Mesenchymal stem cell (in vitro differentiated cells and primary cell): Measurements from ENCODE around the gene FARS2.

Experiments
- DNase-seq: peaks from one replicate; pipeline ENCODE4 v3.0.0-alpha.2; 2013
- H2AFZ ChIP-seq: one replicate; pipeline ENCODE4 v1.6.1; 2013; ENCODE audit warnings: low read depth, mild to moderate bottlenecking, control low read depth, inconsistent platforms, low read length, moderate library complexity
- H2AK5ac ChIP-seq: 2 replicates; pipeline ENCODE4 v1.6.1; 2013; ENCODE audit warnings: low read length, moderate library complexity, mild to moderate bottlenecking, inconsistent platforms; ENCODE audit not compliant: severe bottlenecking
- H2BK120ac ChIP-seq: one replicate; pipeline ENCODE4 v1.6.1; 2013; ENCODE audit warnings: low read depth, mild to moderate bottlenecking, inconsistent platforms, low read length, moderate library complexity
- H2BK12ac ChIP-seq, 2 experiments: one replicate each; pipeline ENCODE4 v1.6.1; 2013; ENCODE audit warnings: inconsistent platforms in 2 of 2, low read length in 2 of 2, mild to moderate bottlenecking in 2 of 2, moderate library complexity in 2 of 2, control low read depth in 1 of 2
- H2BK15ac ChIP-seq: one replicate; pipeline ENCODE4 v1.6.1; 2013; ENCODE audit warnings: mild to moderate bottlenecking, low read depth, inconsistent platforms; ENCODE audit not compliant: poor library complexity, severe bottlenecking
- H2BK5ac ChIP-seq: 2 replicates; pipeline ENCODE4 v1.6.1; 2013; ENCODE audit warnings: low read depth, mild to moderate bottlenecking, low read length, control low read depth, inconsistent platforms; ENCODE audit not compliant: poor library complexity, severe bottlenecking
- H3K14ac ChIP-seq, 2 experiments: one replicate each; pipeline ENCODE4 v1.6.1; 2013; ENCODE audit warnings: inconsistent platforms in 2 of 2, low read length in 2 of 2, control low read depth in 1 of 2, mild to moderate bottlenecking in 1 of 2, moderate library complexity in 1 of 2
- H3K18ac ChIP-seq, 2 experiments: one replicate each; pipeline ENCODE4 v1.6.1; 2013; ENCODE audit warnings: inconsistent platforms in 2 of 2, low read length in 2 of 2, control low read depth in 1 of 2, low read depth in 1 of 2, mild to moderate bottlenecking in 1 of 2
- H3K23ac ChIP-seq, 2 experiments: one replicate each; pipeline ENCODE4 v1.6.1; 2013; ENCODE audit warnings: inconsistent platforms in 2 of 2, low read length in 2 of 2, mild to moderate bottlenecking in 2 of 2, moderate library complexity in 2 of 2, control low read depth in 1 of 2
- H3K27ac ChIP-seq: 2 replicates; pipeline ENCODE4 v1.5.1; 2013; ENCODE audit warnings: mild to moderate bottlenecking, moderate library complexity, low read length, control low read depth, inconsistent platforms; ENCODE audit not compliant: poor library complexity, severe bottlenecking
- H3K27me3 ChIP-seq, 2 experiments: 2 replicates each; pipeline versions ENCODE4 v1.6.1 to v1.7.0; 2013; ENCODE audit warnings: low read length in 2 of 2, mild to moderate bottlenecking in 2 of 2, moderate library complexity in 2 of 2, control low read depth in 1 of 2, inconsistent platforms in 1 of 2; ENCODE audit not compliant: control insufficient read depth in 1 of 2, insufficient read depth in 1 of 2
- H3K36me3 ChIP-seq, 2 experiments: 2 replicates each; pipeline versions ENCODE4 v1.6.1 to v1.7.0; 2013; ENCODE audit warnings: low read length in 2 of 2, control low read depth in 1 of 2, inconsistent platforms in 1 of 2, low read depth in 1 of 2, mild to moderate bottlenecking in 1 of 2; ENCODE audit not compliant: insufficient read depth in 2 of 2, control insufficient read depth in 1 of 2
- H3K4ac ChIP-seq, 2 experiments: one replicate each; pipeline ENCODE4 v1.6.1; 2013; ENCODE audit warnings: inconsistent platforms in 2 of 2, low read length in 2 of 2, mild to moderate bottlenecking in 2 of 2, moderate library complexity in 2 of 2, control low read depth in 1 of 2, low read depth in 1 of 2
- H3K4me1 ChIP-seq: 2 replicates; pipeline ENCODE4 v1.6.1; 2013; ENCODE audit warnings: low read depth, low read length, control low read depth; ENCODE audit not compliant: control insufficient read depth, insufficient read depth
- H3K4me2 ChIP-seq: 2 replicates; pipeline ENCODE4 v1.6.1; 2013; ENCODE audit warnings: low read length, mild to moderate bottlenecking, inconsistent platforms; ENCODE audit not compliant: poor library complexity, severe bottlenecking
- H3K4me3 ChIP-seq, 2 experiments: 2 replicates each; pipeline versions ENCODE4 v1.5.1 to v1.7.0; 2013; ENCODE audit warnings: low read length in 2 of 2, mild to moderate bottlenecking in 2 of 2, control low read depth in 1 of 2, low read depth in 1 of 2; ENCODE audit not compliant: insufficient read depth in 1 of 2
- H3K79me1 ChIP-seq: replicated peaks from 2 replicates; pipeline ENCODE4 v1.6.1; 2013; ENCODE audit warnings: mild to moderate bottlenecking, control low read depth, low read length, inconsistent platforms; ENCODE audit not compliant: poor library complexity, severe bottlenecking
- H3K9ac ChIP-seq: 2 replicates; pipeline ENCODE4 v1.7.0; 2013; ENCODE audit warnings: mild to moderate bottlenecking, low read length, moderate library complexity
- H3K9me3 ChIP-seq: 2 replicates; pipeline ENCODE4 v1.7.0; 2013; ENCODE audit warnings: mild to moderate bottlenecking, low read length; ENCODE audit not compliant: control insufficient read depth
- H4K8ac ChIP-seq: one replicate; pipeline ENCODE4 v1.6.1; 2013; ENCODE audit warnings: inconsistent platforms, mild to moderate bottlenecking, low read length, moderate library complexity
- H4K91ac ChIP-seq: one replicate; pipeline ENCODE4 v1.6.1; 2013; ENCODE audit warnings: mild to moderate bottlenecking, low read length, inconsistent platforms
- WGBS: methylation state at CpG from one replicate; pipeline ENCODE4 v1.1.7; 2013; ENCODE audit warnings: mixed read lengths; 5-methylcytosine and 5-hydroxymethylcytosine counted together

Gene FARS2

GRCh38 chr6:5390177-5390576 is 128.9 kb downstream of the FARS2 start:
- H3K4me1 ChIP-seq = peaks cover 2% of the 10 kb centered on the region
- no peak overlapping the region for H3K9ac ChIP-seq
- H2AK5ac ChIP-seq = no peak overlapping the region
- H3K18ac ChIP-seq = no peak overlapping the region
- H3K36me3 ChIP-seq = no peaks in the 10 kb centered on the region
- H2BK15ac ChIP-seq = no peak overlapping the region
- no peaks in the 10 kb centered on the region for H3K9me3 ChIP-seq
- no peak overlapping the region for H3K14ac ChIP-seq
- no CpG with 5 or more reads among the region's 3 CpGs for WGBS
- H3K4me2 ChIP-seq = no peak overlapping the region
- H4K8ac ChIP-seq = no peak overlapping the region
- no peak overlapping the region for H2BK12ac ChIP-seq
- no peak overlapping the region for H3K4me3 ChIP-seq
- no peak overlapping the region for H3K27ac ChIP-seq
- no peak overlapping the region for H2AFZ ChIP-seq
- H3K23ac ChIP-seq = no peak overlapping the region
- H3K27me3 ChIP-seq = no peaks in the 10 kb centered on the region
- H2BK120ac ChIP-seq = no peak overlapping the region
- no peak for DNase-seq
- H2BK5ac ChIP-seq = no peak overlapping the region
- H3K79me1 ChIP-seq = peaks cover 23% of the 10 kb centered on the region
- no peak overlapping the region for H4K91ac ChIP-seq
- no peak overlapping the region for H3K4ac ChIP-seq

- H3K18ac ChIP-seq = no peak overlapping the region
- H3K14ac ChIP-seq = no peak overlapping the region
- no peaks in the 10 kb centered on the region for H3K9me3 ChIP-seq
- no peak overlapping the region for H3K27ac ChIP-seq
- no peak overlapping the region for H3K4me3 ChIP-seq
- H2BK15ac ChIP-seq = no peak overlapping the region
- H2BK120ac ChIP-seq = no peak overlapping the region
- WGBS = 100% methylated on average over 2 of the region's 4 CpGs
- peaks cover 7% of the 10 kb centered on the region for H3K79me1 ChIP-seq
- H3K9ac ChIP-seq = no peak overlapping the region
- H4K91ac ChIP-seq = no peak overlapping the region
- H4K8ac ChIP-seq = no peak overlapping the region
- no peak overlapping the region for H2AK5ac ChIP-seq
- no peak overlapping the region for H2AFZ ChIP-seq
- H2BK5ac ChIP-seq = no peak overlapping the region
- DNase-seq = no peak
- H3K27me3 ChIP-seq = no peaks in the 10 kb centered on the region
- no peak overlapping the region for H3K4me2 ChIP-seq
- H3K36me3 ChIP-seq = no peaks in the 10 kb centered on the region
- H3K4me1 ChIP-seq = no peaks in the 10 kb centered on the region
- no peak overlapping the region for H3K23ac ChIP-seq
- no peak overlapping the region for H2BK12ac ChIP-seq
- H3K4ac ChIP-seq = no peak overlapping the region
Observed at GRCh38 chr6:5394280-5394679, 133.0 kb downstream of the FARS2 start.

GRCh38 chr6:5395719-5396118 is 134.4 kb downstream of the FARS2 start:
- Histone ChIP-seq H3K79me1 (peaks cover 7% of the 10 kb centered on the region), H3K23ac (no peak overlapping the region), H3K14ac (no peak overlapping the region), H3K27ac (no peak overlapping the region), H2BK15ac (no peak overlapping the region), H2BK120ac (no peak overlapping the region), H2AK5ac (no peak overlapping the region), H2AFZ (no peak overlapping the region), H3K9me3 (no peaks in the 10 kb centered on the region), H3K9ac (no peak overlapping the region), H3K4ac (no peak overlapping the region), H2BK5ac (no peak overlapping the region), H4K8ac (no peak overlapping the region), H3K4me1 (no peaks in the 10 kb centered on the region), H3K4me3 (no peak overlapping the region), H3K27me3 (no peaks in the 10 kb centered on the region), H2BK12ac (no peak overlapping the region), H3K36me3 (no peaks in the 10 kb centered on the region), H4K91ac (no peak overlapping the region), H3K4me2 (no peak overlapping the region), H3K18ac (no peak overlapping the region)
- DNase-seq = no peak

- no peak overlapping the region for H3K4ac ChIP-seq
- peaks cover 7% of the 10 kb centered on the region for H3K79me1 ChIP-seq
- no peak overlapping the region for H4K91ac ChIP-seq
- no peak overlapping the region for H3K14ac ChIP-seq
- no peaks in the 10 kb centered on the region for H3K4me1 ChIP-seq
- H4K8ac ChIP-seq = no peak overlapping the region
- peak; percentile 58 for DNase-seq
- H2BK5ac ChIP-seq = no peak overlapping the region
- H3K4me2 ChIP-seq = no peak overlapping the region
- H3K27ac ChIP-seq = no peak overlapping the region
- H2BK120ac ChIP-seq = no peak overlapping the region
- H2BK12ac ChIP-seq = no peak overlapping the region
- no peaks in the 10 kb centered on the region for H3K9me3 ChIP-seq
- no peak overlapping the region for H3K4me3 ChIP-seq
- no peak overlapping the region for H2BK15ac ChIP-seq
- no peaks in the 10 kb centered on the region for H3K27me3 ChIP-seq
- H3K9ac ChIP-seq = no peak overlapping the region
- H3K23ac ChIP-seq = no peak overlapping the region
- no peak overlapping the region for H2AFZ ChIP-seq
- H3K36me3 ChIP-seq = no peaks in the 10 kb centered on the region
- H2AK5ac ChIP-seq = no peak overlapping the region
- WGBS = no CpG with 5 or more reads among the region's 1 CpG
- no peak overlapping the region for H3K18ac ChIP-seq
Observed at GRCh38 chr6:5398530-5398929, 137.2 kb downstream of the FARS2 start.
